Astrocyte (in vitro differentiated cells and primary cell): ENCODE measurements around the gene PDGFRB.

Experiments
- EZH2 ChIP-seq: IDR thresholded peaks from 2 replicates; pipeline ENCODE4 v1.6.1; 2012; ENCODE audit warnings: mild to moderate bottlenecking, low read length, inconsistent platforms; ENCODE audit not compliant: insufficient read depth
- TF ChIP-seq, protein P1 (sequence below): IDR thresholded peaks from 2 replicates; pipeline ENCODE4 v1.5.1; 2011; ENCODE audit warnings: low read depth, mild to moderate bottlenecking, inconsistent platforms, low read length, moderate library complexity; ENCODE audit not compliant: insufficient read depth

DNA sequence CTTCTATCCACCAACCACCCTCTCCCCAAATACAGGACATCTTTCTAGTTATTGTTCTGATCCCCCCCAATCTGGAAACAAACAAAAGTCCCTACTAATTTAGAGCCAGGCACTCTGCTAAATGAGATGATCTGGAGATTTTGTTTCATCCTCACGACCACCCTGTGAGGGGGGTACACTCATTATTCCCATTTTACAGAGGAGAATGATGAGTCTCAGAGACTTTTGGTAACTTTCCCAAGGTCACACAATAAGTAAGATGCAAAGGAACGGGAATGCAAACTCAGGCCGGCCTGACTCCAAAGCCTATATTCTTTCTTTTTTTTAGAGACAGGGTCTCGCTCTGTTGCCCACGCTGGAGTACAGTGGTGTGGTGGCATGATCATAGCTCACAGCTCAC, 9.4 kb downstream of the PDGFRB start:
- TF ChIP-seq, protein P1, sequence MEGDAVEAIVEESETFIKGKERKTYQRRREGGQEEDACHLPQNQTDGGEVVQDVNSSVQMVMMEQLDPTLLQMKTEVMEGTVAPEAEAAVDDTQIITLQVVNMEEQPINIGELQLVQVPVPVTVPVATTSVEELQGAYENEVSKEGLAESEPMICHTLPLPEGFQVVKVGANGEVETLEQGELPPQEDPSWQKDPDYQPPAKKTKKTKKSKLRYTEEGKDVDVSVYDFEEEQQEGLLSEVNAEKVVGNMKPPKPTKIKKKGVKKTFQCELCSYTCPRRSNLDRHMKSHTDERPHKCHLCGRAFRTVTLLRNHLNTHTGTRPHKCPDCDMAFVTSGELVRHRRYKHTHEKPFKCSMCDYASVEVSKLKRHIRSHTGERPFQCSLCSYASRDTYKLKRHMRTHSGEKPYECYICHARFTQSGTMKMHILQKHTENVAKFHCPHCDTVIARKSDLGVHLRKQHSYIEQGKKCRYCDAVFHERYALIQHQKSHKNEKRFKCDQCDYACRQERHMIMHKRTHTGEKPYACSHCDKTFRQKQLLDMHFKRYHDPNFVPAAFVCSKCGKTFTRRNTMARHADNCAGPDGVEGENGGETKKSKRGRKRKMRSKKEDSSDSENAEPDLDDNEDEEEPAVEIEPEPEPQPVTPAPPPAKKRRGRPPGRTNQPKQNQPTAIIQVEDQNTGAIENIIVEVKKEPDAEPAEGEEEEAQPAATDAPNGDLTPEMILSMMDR = no peak
- TF ChIP-seq EZH2 = no peak
